Parathyroid adenoma (tissue), 2 donors: ENCODE data around the gene CYTH4.

Experiments used
- H2AFZ ChIP-seq: fragments of 300-600 bp; sonication (generic); one replicate; pipeline ENCODE4 v1.7.0; 2017; ENCODE audit warnings: antibody characterized with exemption, mild to moderate bottlenecking
- H3K27ac ChIP-seq: fragments of 300-600 bp; sonication (generic); one replicate; pipeline ENCODE4 v1.7.0; 2017
- H3K27me3 ChIP-seq: fragments of 300-600 bp; sonication (generic); one replicate; pipeline ENCODE4 v1.7.0; 2017; ENCODE audit warnings: low read length; ENCODE audit not compliant: control insufficient read depth, insufficient read depth
- H3K36me3 ChIP-seq: fragments of 300-600 bp; sonication (generic); one replicate; pipeline ENCODE4 v1.7.0; 2017; ENCODE audit warnings: low read length; ENCODE audit not compliant: control insufficient read depth, insufficient read depth
- H3K4me1 ChIP-seq: fragments of 300-600 bp; sonication (generic); one replicate; pipeline ENCODE4 v1.7.0; 2017; ENCODE audit warnings: control low read depth
- H3K4me2 ChIP-seq: fragments of 300-600 bp; sonication (generic); one replicate; pipeline ENCODE4 v1.7.0; 2017; ENCODE audit warnings: low read length
- H3K4me3 ChIP-seq: fragments of 300-600 bp; sonication (generic); one replicate; pipeline ENCODE4 v1.7.0; 2017; ENCODE audit warnings: low read depth, low read length
- H3K79me2 ChIP-seq: fragments of 300-600 bp; sonication (generic); one replicate; pipeline ENCODE4 v1.7.0; 2017; ENCODE audit warnings: control low read depth
- H3K9ac ChIP-seq: fragments of 300-600 bp; sonication (generic); one replicate; pipeline ENCODE4 v1.7.0; 2017; ENCODE audit warnings: mild to moderate bottlenecking
- H3K9me3 ChIP-seq: fragments of 300-600 bp; sonication (generic); one replicate; pipeline ENCODE4 v1.7.0; 2017; ENCODE audit warnings: low read length; ENCODE audit not compliant: control insufficient read depth
- CTCF ChIP-seq: fragments of 300-600 bp; sonication (generic); IDR thresholded peaks from one replicate; pipeline ENCODE4 v1.7.0; 2017; ENCODE audit warnings: antibody characterized with exemption, mild to moderate bottlenecking
- donor health status: primary hyperparathyroidism.

Gene CYTH4

GRCh38 chr22:37255558-37256006, 26.7 kb upstream of the CYTH4 start:
- Histone ChIP-seq H2AFZ (no peak overlapping the region), H3K9me3 (no peaks in the 10 kb centered on the region), H3K4me1 (no peaks in the 10 kb centered on the region), H3K79me2 (no peaks in the 10 kb centered on the region), H3K4me2 (no peak overlapping the region), H3K4me3 (no peak overlapping the region), H3K36me3 (no peaks in the 10 kb centered on the region), H3K9ac (no peak overlapping the region), H3K27ac (no peak overlapping the region), H3K27me3 (no peaks in the 10 kb centered on the region)
- no peak for TF ChIP-seq CTCF

- Histone ChIP-seq H3K4me2 (no peak overlapping the region), H3K9ac (no peak overlapping the region), H3K27ac (no peak overlapping the region), H3K4me1 (no peaks in the 10 kb centered on the region), H3K4me3 (no peak overlapping the region), H3K9me3 (no peaks in the 10 kb centered on the region), H2AFZ (no peak overlapping the region), H3K36me3 (no peaks in the 10 kb centered on the region), H3K27me3 (no peaks in the 10 kb centered on the region), H3K79me2 (no peaks in the 10 kb centered on the region)
- no peak for TF ChIP-seq CTCF
Measured at GRCh38 chr22:37256075-37256726, 26.1 kb upstream of the CYTH4 start.

GRCh38 chr22:37258005-37258752, 24.1 kb upstream of the CYTH4 start:
- H3K9me3 ChIP-seq, result no peaks in the 10 kb centered on the region
- TF ChIP-seq CTCF, result no peak
- H2AFZ ChIP-seq, result no peak overlapping the region
- H3K4me3 ChIP-seq, result no peak overlapping the region
- no peaks in the 10 kb centered on the region for H3K27me3 ChIP-seq
- no peaks in the 10 kb centered on the region for H3K36me3 ChIP-seq
- no peak overlapping the region for H3K4me2 ChIP-seq
- no peaks in the 10 kb centered on the region for H3K4me1 ChIP-seq
- no peak overlapping the region for H3K27ac ChIP-seq
- no peaks in the 10 kb centered on the region for H3K79me2 ChIP-seq
- H3K9ac ChIP-seq, result no peak overlapping the region

DNA sequence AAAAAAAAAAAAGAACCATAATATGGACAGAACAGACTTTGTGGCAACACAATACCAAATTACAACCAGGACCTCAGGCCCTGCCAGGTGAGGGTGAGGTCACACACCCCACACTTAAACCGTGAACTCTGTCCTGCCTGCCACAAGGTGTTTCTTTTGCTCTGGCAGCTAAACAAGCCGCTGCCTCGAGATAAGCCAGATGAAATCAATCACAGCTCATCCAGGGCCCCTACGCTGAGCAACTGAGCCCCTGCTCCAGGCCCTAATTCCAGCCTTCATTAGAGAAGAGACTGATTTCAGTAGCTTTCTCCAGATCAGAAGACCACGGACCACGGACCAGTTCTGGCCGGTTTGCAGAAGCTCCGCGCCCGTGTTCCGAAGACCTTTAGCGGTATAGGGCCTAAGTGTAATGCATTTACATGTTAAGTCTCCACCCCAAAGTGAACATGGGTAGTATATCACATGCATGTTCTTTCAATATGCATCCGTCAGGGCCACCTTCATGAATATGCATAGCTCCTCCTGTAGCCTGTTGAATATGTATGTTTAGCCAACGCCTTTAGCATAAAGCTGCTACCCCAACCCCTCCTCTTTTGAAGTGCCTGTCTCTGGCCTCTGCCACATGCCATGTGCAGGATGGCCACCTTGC, 23.4 kb upstream of the CYTH4 start:
- Histone ChIP-seq H3K27me3 (no peaks in the 10 kb centered on the region), H3K79me2 (no peaks in the 10 kb centered on the region), H3K27ac (no peak overlapping the region), H3K9me3 (no peaks in the 10 kb centered on the region), H3K36me3 (no peaks in the 10 kb centered on the region), H3K4me2 (no peak overlapping the region), H2AFZ (no peak overlapping the region), H3K9ac (no peak overlapping the region), H3K4me1 (no peaks in the 10 kb centered on the region), H3K4me3 (no peak overlapping the region)
- TF ChIP-seq CTCF, result no peak
